Activated CD8-positive, alpha-beta T cell treated with anti-CD3 and anti-CD28 coated beads, Interleukin-2, amount 10 ng/mL, durations not matched to agents 7 days and 5 days (primary cell): ENCODE measurements around the gene SSH3. TPM values are rescaled to one million over a fixed set of nuclear protein-coding genes. Genes with fewer than 3 reads are reported as not detected.

Experiments
- ATAC-seq: fragments of 150-1000 bp; cut with Tn5 transposase; one replicate; pipeline ENCODE4 v1.10.0; 2021; ENCODE audit warnings: moderate library complexity
- CTCF ChIA-PET: fragments of 350-600 bp; sonication (Branson Sonifier 250); formaldehyde crosslinking; loops from one replicate; lab custom pipeline; 2021; ENCODE audit warnings: antibody characterized with exemption; lab: Charles Lee
- POLR2A ChIA-PET: fragments of 350-600 bp; sonication (Branson Sonifier 250); formaldehyde crosslinking; loops from one replicate; lab custom pipeline; 2021; ENCODE audit warnings: antibody characterized with exemption; lab: Charles Lee
- DNase-seq: peaks from one replicate; pipeline ENCODE4 v3.0.0-alpha.2; 2020
- H3K27ac Mint-ChIP-seq: one replicate; pipeline ENCODE4 v1.8.0; 2021; ENCODE audit warnings: mild to moderate bottlenecking, mixed read lengths
- H3K27me3 Mint-ChIP-seq: one replicate; pipeline ENCODE4 v1.8.0; 2021; ENCODE audit warnings: low read depth, mixed read lengths
- H3K36me3 Mint-ChIP-seq: one replicate; pipeline ENCODE4 v1.8.0; 2021; ENCODE audit warnings: low read depth, mixed read lengths
- H3K4me1 Mint-ChIP-seq: one replicate; pipeline ENCODE4 v1.8.0; 2021; ENCODE audit warnings: low read depth, mixed read lengths
- H3K4me3 Mint-ChIP-seq: one replicate; pipeline ENCODE4 v1.8.0; 2021; ENCODE audit warnings: mild to moderate bottlenecking, mixed read lengths
- H3K9me3 Mint-ChIP-seq: one replicate; pipeline ENCODE4 v1.8.0; 2022; ENCODE audit warnings: mixed read lengths; ENCODE audit not compliant: insufficient read depth
- total RNA-seq, 2 experiments: library from RNA; stranded (reverse); gene quantifications; one replicate each; pipeline ENCODE4 v1.2.3, GENCODE V29; 2021

SSH3 gene
- total RNA-seq, 2 experiments from 2014 or later: 12.0 to 13.0 TPM

- ChIA-PET CTCF (interaction anchor here (1.0 to 5.5 kb wide), 8 partner anchors 8 to 58 kb away, joined by 3 to 60 read pairs (median 12); partner anchors contain the start of gene GRK2), POLR2A (interaction anchor here (0.9 to 7.5 kb wide), 11 partner anchors 10 to 296 kb away, joined by 3 to 201 read pairs (median 11); partner anchors contain the start of genes GRK2, GSTP1, POLD4 and PTPRCAP)
- peaks cover 77% of the 10 kb centered on the region for H3K36me3 Mint-ChIP-seq
- peak overlapping the region; percentile 97 for H3K27ac Mint-ChIP-seq
- DNase-seq (peak; percentile 76), ATAC-seq (peak; percentile 25)
- H3K27me3 Mint-ChIP-seq: no peaks in the 10 kb centered on the region
- H3K4me3 Mint-ChIP-seq: peak overlapping the region; percentile 75
- no peaks in the 10 kb centered on the region for H3K9me3 Mint-ChIP-seq
- H3K4me1 Mint-ChIP-seq: peaks cover 78% of the 10 kb centered on the region
Observed at GRCh38 chr11:67287355-67288197, 15.8 kb upstream of the SSH3 start.

DNA sequence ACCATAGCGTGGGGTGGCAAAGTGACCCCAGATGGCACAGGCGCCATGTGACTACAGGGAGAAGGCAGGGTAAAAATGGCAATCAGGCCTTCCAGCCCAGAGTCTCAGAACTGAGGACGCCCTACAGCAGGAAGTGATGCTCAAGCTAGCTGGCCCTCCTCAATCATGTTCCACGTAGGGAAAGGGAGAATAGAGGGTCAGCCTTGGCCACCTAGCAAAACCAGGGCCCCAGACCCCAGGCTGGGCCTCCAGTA, 15.2 kb upstream of the SSH3 start:
- H3K4me3 Mint-ChIP-seq: peak overlapping the region; percentile 75
- no peak for DNase-seq
- peaks cover 78% of the 10 kb centered on the region for H3K4me1 Mint-ChIP-seq
- H3K27ac Mint-ChIP-seq: peak overlapping the region; percentile 97
- POLR2A ChIA-PET: interaction anchor here (0.9 to 7.5 kb wide), 11 partner anchors 10 to 150 kb away, joined by 3 to 201 read pairs (median 11); partner anchors contain the start of genes GRK2, POLD4, PTPRCAP and SSH3
- H3K27me3 Mint-ChIP-seq: no peaks in the 10 kb centered on the region
- peaks cover 77% of the 10 kb centered on the region for H3K36me3 Mint-ChIP-seq
- no peaks in the 10 kb centered on the region for H3K9me3 Mint-ChIP-seq
- CTCF ChIA-PET: interaction anchor here (1.0 to 5.5 kb wide), 8 partner anchors 9 to 58 kb away, joined by 3 to 60 read pairs (median 12); partner anchors contain the start of gene GRK2
- ATAC-seq: no peak

GRCh38 chr11:67288452-67289225, 14.7 kb upstream of the SSH3 start:
- Mint-ChIP-seq H3K27me3 (no peaks in the 10 kb centered on the region), H3K9me3 (no peaks in the 10 kb centered on the region), H3K27ac (peak overlapping the region; percentile 97), H3K4me3 (peak overlapping the region; percentile 75), H3K36me3 (peaks cover 75% of the 10 kb centered on the region), H3K4me1 (peaks cover 79% of the 10 kb centered on the region)
- peak; percentile 72 for ATAC-seq
- ChIA-PET POLR2A (interaction anchor here (0.6 to 7.5 kb wide), 17 partner anchors 9 to 149 kb away, joined by 3 to 201 read pairs (median 6); partner anchors contain the start of genes GRK2, POLD4, PTPRCAP and SSH3), CTCF (interaction anchor here (0.7 to 5.5 kb wide), 8 partner anchors 9 to 31 kb away, joined by 3 to 60 read pairs (median 12); partner anchors contain the start of gene GRK2)
- DNase-seq: peak; percentile 94

DNA sequence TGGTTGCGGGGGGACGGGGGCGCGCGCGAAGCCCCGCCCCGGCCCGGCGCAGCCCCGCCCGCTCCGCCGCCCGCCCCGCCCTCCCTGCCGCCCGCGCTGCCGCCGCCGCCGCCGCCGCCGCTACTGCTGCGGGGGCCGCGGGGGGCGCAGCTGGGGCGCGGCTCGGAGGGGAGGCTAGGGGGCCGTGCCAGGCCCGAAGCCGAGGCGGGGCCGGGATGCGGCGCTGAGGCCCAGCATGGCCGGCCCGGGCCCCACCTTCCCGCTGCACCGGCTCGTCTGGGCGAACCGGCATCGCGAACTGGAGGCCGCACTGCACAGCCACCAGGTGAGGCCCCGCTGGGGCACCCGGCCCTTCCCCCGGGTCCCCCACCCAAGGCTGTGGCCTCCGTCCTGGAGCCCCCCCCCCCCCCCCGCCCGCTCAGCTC, 14.1 kb upstream of the SSH3 start, which contains the start of gene ANKRD13D:
Gene ANKRD13D, plus strand, starts transcription at position 78 of the 425 bp plus-strand sequence. Its CDS starts 158 bp downstream, at position 236.
- ATAC-seq (peak; percentile 42), DNase-seq (no peak)
- Mint-ChIP-seq H3K9me3 (peaks cover 3% of the 10 kb centered on the region), H3K4me3 (peak within 1 kb of the TSS; percentile 94), H3K27ac (peak within 1 kb of the TSS; percentile 97), H3K27me3 (no peaks in the 10 kb centered on the region), H3K36me3 (peaks cover 75% of the 10 kb centered on the region), H3K4me1 (peaks cover 78% of the 10 kb centered on the region)
- ChIA-PET CTCF (interaction anchor here (0.7 to 5.5 kb wide), 8 partner anchors 10 to 31 kb away, joined by 3 to 60 read pairs (median 12); partner anchors contain the start of gene GRK2), POLR2A (interaction anchor here (0.6 to 7.5 kb wide), 14 partner anchors 9 to 123 kb away, joined by 3 to 201 read pairs (median 6); partner anchors contain the start of genes GRK2, POLD4 and SSH3)

GRCh38 chr11:67289651-67290479, 13.5 kb upstream of the SSH3 start:
- CTCF ChIA-PET: interaction anchor here (2.7 to 5.5 kb wide), 4 partner anchors 10 to 28 kb away, joined by 9 to 60 read pairs (median 30); partner anchors contain the start of gene GRK2
- H3K9me3 Mint-ChIP-seq: peaks cover 3% of the 10 kb centered on the region
- DNase-seq (no peak), ATAC-seq (no peak)
- H3K27me3 Mint-ChIP-seq: no peaks in the 10 kb centered on the region
- H3K4me1 Mint-ChIP-seq: peaks cover 73% of the 10 kb centered on the region
- H3K4me3 Mint-ChIP-seq: peak overlapping the region; percentile 94
- peak overlapping the region; percentile 95 for H3K27ac Mint-ChIP-seq
- POLR2A ChIA-PET: interaction anchor here (0.7 to 7.5 kb wide), 10 partner anchors 8 to 63 kb away, joined by 3 to 201 read pairs (median 6); partner anchors contain the start of genes GRK2, POLD4 and SSH3
- peaks cover 78% of the 10 kb centered on the region for H3K36me3 Mint-ChIP-seq

DNA sequence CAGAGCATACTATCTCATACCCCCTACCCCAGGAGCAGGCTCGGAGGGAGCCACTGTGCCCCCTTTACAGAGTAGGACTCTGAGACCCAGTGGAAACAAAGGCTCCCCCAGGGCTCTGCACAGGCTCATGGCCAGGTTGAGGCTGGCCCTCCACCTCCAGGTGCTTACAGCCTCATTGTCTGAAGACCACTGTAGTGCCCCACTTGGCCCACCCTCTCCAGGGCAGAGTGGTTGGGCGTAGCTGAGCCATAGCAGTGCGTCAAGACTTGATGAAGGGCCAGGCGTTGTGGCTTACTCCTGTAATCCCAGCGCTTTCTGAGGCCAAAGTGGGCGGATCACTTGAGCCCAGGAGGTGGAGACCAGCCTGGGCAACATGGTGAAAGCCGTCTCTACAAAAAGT, 12.5 kb upstream of the SSH3 start:
- peak overlapping the region; percentile 95 for H3K27ac Mint-ChIP-seq
- peaks cover 79% of the 10 kb centered on the region for H3K36me3 Mint-ChIP-seq
- CTCF ChIA-PET: interaction anchor here (1.2 to 5.5 kb wide), 3 partner anchors 21 to 29 kb away, joined by 3 to 60 read pairs (median 4); partner anchors contain the start of gene GRK2
- no peaks in the 10 kb centered on the region for H3K27me3 Mint-ChIP-seq
- H3K4me1 Mint-ChIP-seq: peaks cover 67% of the 10 kb centered on the region
- peak overlapping the region; percentile 94 for H3K4me3 Mint-ChIP-seq
- no peak for ATAC-seq
- peaks cover 6% of the 10 kb centered on the region for H3K9me3 Mint-ChIP-seq
- DNase-seq: no peak
- POLR2A ChIA-PET: interaction anchor here (0.8 to 7.5 kb wide), 4 partner anchors 10 to 23 kb away, joined by 3 to 201 read pairs (median 48); partner anchors contain the start of gene GRK2

GRCh38 chr11:67291481-67292381, 11.6 kb upstream of the SSH3 start:
- Mint-ChIP-seq H3K4me1 (peaks cover 68% of the 10 kb centered on the region), H3K36me3 (peaks cover 81% of the 10 kb centered on the region), H3K9me3 (peaks cover 14% of the 10 kb centered on the region), H3K27me3 (no peaks in the 10 kb centered on the region), H3K27ac (no peak overlapping the region), H3K4me3 (peak overlapping the region; percentile 31)
- no peak for DNase-seq
- no peak for ATAC-seq
- POLR2A ChIA-PET: interaction anchor here (0.8 to 7.5 kb wide), 5 partner anchors 9 to 22 kb away, joined by 3 to 201 read pairs (median 4); partner anchors contain the start of genes GRK2 and SSH3
- CTCF ChIA-PET: interaction anchor here (1.2 to 5.5 kb wide), 4 partner anchors 22 to 30 kb away, joined by 3 to 60 read pairs (median 5); partner anchors contain the start of gene GRK2

DNA sequence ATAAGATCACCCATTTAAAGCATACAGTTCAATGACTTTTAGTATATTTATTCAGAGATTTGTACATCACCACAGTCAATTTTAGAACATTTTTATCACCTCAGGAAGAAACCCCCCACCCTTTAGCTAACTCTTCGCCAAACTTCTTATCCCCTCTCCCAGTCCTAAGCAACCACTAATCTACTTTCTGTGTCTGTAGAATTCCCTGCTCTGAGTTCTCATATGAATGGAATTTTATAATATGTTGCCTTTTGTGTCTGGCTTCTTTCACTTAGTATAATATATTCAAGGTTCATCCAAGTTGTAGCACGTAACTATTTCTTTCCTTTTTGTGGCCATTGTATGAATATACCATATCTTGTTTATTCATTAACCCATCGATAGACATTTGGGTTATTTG, 10.7 kb upstream of the SSH3 start:
- no peaks in the 10 kb centered on the region for H3K27me3 Mint-ChIP-seq
- DNase-seq (no peak), ATAC-seq (no peak)
- peaks cover 18% of the 10 kb centered on the region for H3K9me3 Mint-ChIP-seq
- ChIA-PET POLR2A (interaction anchor here (0.7 to 1.5 kb wide), 3 partner anchors 10 to 29 kb away, joined by 3 to 6 read pairs (median 4); partner anchors contain the start of gene SSH3), CTCF (interaction anchor here (0.6 to 1.5 kb wide), 5 partner anchors 22 to 90 kb away, joined by 3 to 8 read pairs (median 3); no protein-coding TSS in a partner anchor)
- peak overlapping the region; percentile 1 for H3K4me3 Mint-ChIP-seq
- peak overlapping the region; percentile 7 for H3K27ac Mint-ChIP-seq
- peaks cover 78% of the 10 kb centered on the region for H3K36me3 Mint-ChIP-seq
- H3K4me1 Mint-ChIP-seq: peaks cover 61% of the 10 kb centered on the region

- DNase-seq (no peak), ATAC-seq (no peak)
- H3K27ac Mint-ChIP-seq: no peak overlapping the region
- peaks cover 79% of the 10 kb centered on the region for H3K36me3 Mint-ChIP-seq
- H3K27me3 Mint-ChIP-seq: no peaks in the 10 kb centered on the region
- ChIA-PET CTCF (interaction anchor here (0.6 to 1.5 kb wide), 7 partner anchors 22 to 108 kb away, joined by 3 to 8 read pairs (median 3); partner anchors contain the start of gene PPP1CA), POLR2A (interaction anchor here (0.7 to 1.5 kb wide), 3 partner anchors 10 to 28 kb away, joined by 3 to 6 read pairs (median 4); partner anchors contain the start of gene SSH3)
- H3K9me3 Mint-ChIP-seq: peaks cover 18% of the 10 kb centered on the region
- peaks cover 59% of the 10 kb centered on the region for H3K4me1 Mint-ChIP-seq
- H3K4me3 Mint-ChIP-seq: peak overlapping the region; percentile 1
Observed at GRCh38 chr11:67293090-67293489, 10.2 kb upstream of the SSH3 start.
